ENCODE results near the gene BTBD6. TPM values are rescaled to one million over a fixed set of nuclear protein-coding genes. Genes with fewer than 3 reads are reported as not detected.

The BTBD6 gene
- total and polyA plus RNA-seq, 2 donors (not counting 3 experiments of a cell fraction or from before 2014, with no cell fraction given) = 63.1 to 65.0 TPM

GRCh38 chr14:105247715-105248367 is 492 bp upstream of the BTBD6 start:
- TF ChIP-seq FOS (IDR thresholded peaks at IDR 0.05; ENCODE audit: borderline replicate concordance, insufficient read depth, low read length) = no peak
- no peak for TF ChIP-seq EZH2 (IDR thresholded peaks at IDR 0.05; ENCODE audit: borderline replicate concordance, low read depth, low read length, severe bottlenecking)
- no peak for TF ChIP-seq POLR2AphosphoS5 (IDR thresholded peaks at IDR 0.05; ENCODE audit: insufficient read depth, low read depth, low read length)
- TF ChIP-seq MAX (IDR thresholded peaks at IDR 0.05; ENCODE audit: insufficient read depth, insufficient read length) = no peak
- TF ChIP-seq GATA2 (IDR thresholded peaks at IDR 0.05; ENCODE audit: insufficient read depth, insufficient read length, low read depth, low read length) = no peak
- TF ChIP-seq MYC (IDR thresholded peaks at IDR 0.05; ENCODE audit: low read depth, low read length) = no peak
- no peak for TF ChIP-seq JUN (IDR thresholded peaks at IDR 0.05; ENCODE audit: borderline replicate concordance, insufficient read depth, insufficient read length, low read depth)
- TF ChIP-seq CTCF (IDR thresholded peaks at IDR 0.05; ENCODE audit: extremely low read depth in 1 of 2, insufficient read depth in 1 of 2, low read depth in 1 of 2, low read length in 2 of 2) = no peak
- TF ChIP-seq POLR2A (IDR thresholded peaks at IDR 0.05; ENCODE audit: low read depth, low read length) = no peak
- Histone ChIP-seq H3K27ac (ENCODE audit: insufficient read depth, low read depth, low read length) (no peak overlapping the region), H3K27me3 (ENCODE audit: control insufficient read depth in 2 of 2, insufficient read depth in 2 of 2, low read length in 2 of 2) (no peaks in the 10 kb centered on the region), H2AFZ (ENCODE audit: low read depth, low read length) (peak overlapping the region; percentile 13), H3K9me1 (replicated peaks; ENCODE audit: control insufficient read depth, extremely low read depth, insufficient read depth, low read length) (no peaks in the 10 kb centered on the region), H3K9me3 (replicated peaks; ENCODE audit: control insufficient read depth, insufficient read depth, low read length) (no peaks in the 10 kb centered on the region), H4K20me1 (replicated peaks; ENCODE audit: control insufficient read depth, extremely low read depth, insufficient read depth, low read length) (no peaks in the 10 kb centered on the region), H3K4me2 (ENCODE audit: insufficient read depth, low read length) (peak overlapping the region; percentile 40), H3K36me3 (ENCODE audit: control insufficient read depth in 2 of 2, extremely low read depth in 1 of 2, insufficient read depth in 2 of 2, low read length in 2 of 2) (peaks cover 2 to 24% of the 10 kb centered on the region in 2 experiments), H3K79me2 (ENCODE audit: control insufficient read depth, insufficient read depth, low read length) (peaks cover 23% of the 10 kb centered on the region), H3K9ac (replicated peaks; ENCODE audit: extremely low read depth, insufficient read depth, low read length) (no peak overlapping the region), H3K4me1 (ENCODE audit: control insufficient read depth, extremely low read depth, insufficient read depth, low read length) (peaks cover 7% of the 10 kb centered on the region), H3K4me3 (replicated peaks in 1 of 3; ENCODE audit: insufficient read depth in 1 of 3, low read depth in 1 of 3, low read length in 3 of 3) (peak overlapping the region; percentile 10 to 80 (median 22))
- FAIRE-seq (peak; percentile 8), DNase-seq (ENCODE audit: low read depth, low spot score) (no peak)
- ChIA-PET CTCF (interaction anchor here (0.6 to 2.9 kb wide), 18 partner anchors 12 to 242 kb away, joined by 3 to 14 read pairs (median 4); partner anchors contain the start of genes BRF1 and JAG2), POLR2A (no interaction called here)
- intact Hi-C loops (cut with micrococcal nuclease) (loop anchor here (10.0 kb wide), 2 partner anchors 57 to 83 kb away; partner anchors contain the start of genes BRF1 and JAG2), dilution Hi-C loops (cut with MboI; ENCODE audit: extremely low pct_ligation_motif_present, low sequenced_read_pairs) (no loop called here)
- BruUV-seq (replicated peaks) = no TSS peak
